HL-60 (cell line): ENCODE results near the gene SCP2D1.

ENCODE experiments used
- DNase-seq, 2 experiments: peaks; one replicate each; pipeline ENCODE4 v3.0.0-alpha.2; 2010 to 2020; ENCODE audit warnings: low read depth in 1 of 2, low spot score in 1 of 2
- H3K27ac ChIP-seq: fragments of 250-450 bp; sonication (Bioruptor Pico); replicated peaks from 2 replicates; pipeline ENCODE4 v1.5.1; 2020; ENCODE audit warnings: mild to moderate bottlenecking, moderate library complexity
- H3K27me3 ChIP-seq: fragments of 250-450 bp; sonication (Bioruptor Pico); 2 replicates; pipeline ENCODE4 v1.5.1; 2021; ENCODE audit warnings: mild to moderate bottlenecking, moderate library complexity; ENCODE audit not compliant: insufficient read depth, poor library complexity, severe bottlenecking
- H3K4me3 ChIP-seq: replicated peaks from 2 replicates; pipeline ENCODE4 v1.5.1; 2011; ENCODE audit warnings: mild to moderate bottlenecking, control low read depth, low read length; ENCODE audit not compliant: insufficient read depth
- CTCF ChIP-seq: IDR thresholded peaks from one replicate; pipeline ENCODE4 v1.5.1; 2011; ENCODE audit warnings: low read length, control low read depth, inconsistent platforms; ENCODE audit not compliant: insufficient read depth
- GABPA ChIP-seq: IDR thresholded peaks from 2 replicates; pipeline ENCODE4 v1.6.1; 2012; ENCODE audit warnings: low read depth
- POLR2AphosphoS5 ChIP-seq: IDR thresholded peaks from 2 replicates; pipeline ENCODE4 v1.6.1; 2012; ENCODE audit warnings: low read depth
- REST ChIP-seq: IDR thresholded peaks from 2 replicates; pipeline ENCODE4 v1.6.1; 2012; ENCODE audit warnings: low read depth; ENCODE audit not compliant: insufficient replicate concordance
- SPI1 ChIP-seq: IDR thresholded peaks from 2 replicates; pipeline ENCODE4 v1.6.1; 2012; ENCODE audit warnings: low read depth, mild to moderate bottlenecking, borderline replicate concordance

The SCP2D1 gene

DNA sequence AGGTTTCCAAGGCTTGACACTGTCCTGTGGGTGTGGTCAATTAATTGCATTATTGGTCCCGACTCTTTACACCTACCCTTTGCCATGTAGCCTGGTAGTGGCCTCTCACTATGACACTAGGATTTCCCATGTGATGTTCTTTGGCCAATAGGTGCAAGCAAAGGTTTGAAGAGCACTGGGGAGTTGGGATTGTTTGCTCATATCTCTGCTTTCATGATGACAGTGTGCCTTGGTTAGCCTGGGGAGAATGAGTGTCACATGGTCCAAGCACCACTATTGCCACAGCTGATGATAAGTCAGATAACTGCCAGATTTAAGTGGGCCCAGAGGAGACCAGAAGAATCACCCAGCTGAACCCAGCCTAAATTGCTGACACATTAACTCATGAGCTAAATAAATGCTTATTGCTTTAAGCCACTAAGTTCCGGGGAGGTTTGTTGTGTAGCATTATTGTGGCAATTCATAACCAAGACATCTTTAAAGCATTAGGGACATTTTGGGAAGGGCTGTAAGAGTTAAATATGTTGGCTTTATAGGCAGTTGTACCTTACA is 17.2 kb upstream of the SCP2D1 start:
- H3K27ac ChIP-seq = no peak overlapping the region
- no peak for TF ChIP-seq SPI1
- no peak for TF ChIP-seq CTCF
- TF ChIP-seq GABPA = no peak
- no peak for TF ChIP-seq POLR2AphosphoS5
- no peak for TF ChIP-seq REST
- peaks cover 2% of the 10 kb centered on the region for H3K27me3 ChIP-seq
- DNase-seq = no peak
- no peak overlapping the region for H3K4me3 ChIP-seq

- no peak for TF ChIP-seq REST
- no peak for TF ChIP-seq SPI1
- TF ChIP-seq GABPA = no peak
- TF ChIP-seq POLR2AphosphoS5 = no peak
- no peak for TF ChIP-seq CTCF
- DNase-seq = no peak
- peaks cover 2% of the 10 kb centered on the region for H3K27me3 ChIP-seq
- H3K27ac ChIP-seq = no peak overlapping the region
- no peak overlapping the region for H3K4me3 ChIP-seq
These were observed 12.1 kb upstream of the SCP2D1 start for GRCh38 chr20:18801516-18801915.

GRCh38 chr20:18802012-18802634 is 11.5 kb upstream of the SCP2D1 start:
- no peak for DNase-seq
- no peak overlapping the region for H3K27ac ChIP-seq
- TF ChIP-seq CTCF = no peak
- TF ChIP-seq REST = no peak

More at GRCh38 chr20:18802012-18802634, 11.5 kb upstream of the SCP2D1 start:
- Histone ChIP-seq H3K4me3 (no peak overlapping the region), H3K27me3 (peaks cover 2% of the 10 kb centered on the region)
